Stimulated activated CD4-positive, alpha-beta T cell treated with anti-CD3 and anti-CD28 coated beads, TNF-alpha, amount 100 ng/mL, for 1 hour (primary cell): Measurements from ENCODE around the gene PPARD.
"Not testable (repeated sequence)": the region's sequence is repeated elsewhere in the genome, so short reads cannot be mapped to it uniquely, and the experiment has no call there.

Experiments used
- DNase-seq, 3 donors: peaks; one replicate each; pipeline ENCODE4 v3.0.0-alpha.2; 2020; ENCODE audit warnings: low read depth in 3 of 3, low spot score in 1 of 3

Gene PPARD

GRCh38 chr6:35435074-35435837 lies 92.9 kb downstream of the PPARD start:
- DNase-seq: no peak

GRCh38 chr6:35436071-35436857 lies 93.9 kb downstream of the PPARD start:
- DNase-seq: no peak

- DNase-seq: not testable (repeated sequence)
Measured at GRCh38 chr6:35438378-35439065, 96.2 kb downstream of the PPARD start.

- no peak for DNase-seq
Measured at GRCh38 chr6:35439308-35439707, 97.0 kb downstream of the PPARD start.

- no peak for DNase-seq
Measured at GRCh38 chr6:35441205-35441604, 98.8 kb downstream of the PPARD start.

- no peak for DNase-seq
Measured at GRCh38 chr6:35441642-35442041, 99.3 kb downstream of the PPARD start.

GRCh38 chr6:35442693-35443092 lies 100.3 kb downstream of the PPARD start:
- no peak for DNase-seq

GRCh38 chr6:35443341-35444030 lies 101.1 kb downstream of the PPARD start:
- no peak for DNase-seq

- DNase-seq: no peak
Measured at GRCh38 chr6:35445691-35446090, 103.3 kb downstream of the PPARD start.

- no peak for DNase-seq
Measured at GRCh38 chr6:35448191-35448590, 105.8 kb downstream of the PPARD start.

GRCh38 chr6:35449287-35449881 lies 107.0 kb downstream of the PPARD start:
- DNase-seq: no peak

- no peak for DNase-seq
Measured at GRCh38 chr6:35451354-35452182, 109.2 kb downstream of the PPARD start.

- DNase-seq: peak; percentile 72 to 88 (median 73)
Measured at GRCh38 chr6:35452183-35453090, 110.1 kb downstream of the PPARD start, which contains the start of gene FANCE. Gene FANCE (plus strand): TSS chr6:35452338. CDS start chr6:35452546, 208 bp downstream.

- no peak for DNase-seq
Measured at GRCh38 chr6:35453236-35453635, 110.9 kb downstream of the PPARD start.

- DNase-seq: no peak
Measured at GRCh38 chr6:35454391-35455110, 112.2 kb downstream of the PPARD start.

GRCh38 chr6:35457907-35458306 lies 115.5 kb downstream of the PPARD start:
- no peak for DNase-seq

GRCh38 chr6:35461270-35461669 lies 118.9 kb downstream of the PPARD start:
- no peak for DNase-seq

GRCh38 chr6:35463292-35463691 lies 120.9 kb downstream of the PPARD start:
- no peak for DNase-seq
